SK-MEL-5 (cell line): Measurements from ENCODE around the gene OSBPL3. TPM values are rescaled to one million over a fixed set of nuclear protein-coding genes. Genes with fewer than 3 reads are reported as not detected.

ENCODE experiments used
- DNase-seq: peaks from one replicate; pipeline ENCODE4 v3.0.0-alpha.2; 2016; ENCODE audit warnings: low read depth, low spot score
- in situ Hi-C: cut with HindIII; loops from 2 replicates; pipeline ENCODE4 v1.10.0; 2016; ENCODE audit warnings: low sequenced_read_pairs, high pct_unique_total_duplicates, low pct_unique_long_range_greater_than_20kb
- total RNA-seq: library from RNA; depleted of rRNA; stranded (reverse); fragments of >200 nt; shearing (Covaris generic); gene quantifications from 2 replicates; pipeline ENCODE4 v1.2.3, GENCODE V29; 2014

The OSBPL3 gene
- total RNA-seq, 1 experiment from 2014 or later, result 12.9 TPM

- in situ Hi-C loops, result no loop called here
- DNase-seq, result no peak
Observed at GRCh38 chr7:24831240-24831639, 148.7 kb downstream of the OSBPL3 start.

GRCh38 chr7:24830440-24831050, 149.4 kb downstream of the OSBPL3 start:
- DNase-seq, result no peak
- in situ Hi-C loops, result no loop called here

GRCh38 chr7:24829787-24830186, 150.2 kb downstream of the OSBPL3 start:
- in situ Hi-C loops, result no loop called here
- no peak for DNase-seq

GRCh38 chr7:24828891-24829661, 150.9 kb downstream of the OSBPL3 start:
- DNase-seq, result peak; percentile 34
- in situ Hi-C loops, result no loop called here

GRCh38 chr7:24827589-24827988, 152.4 kb downstream of the OSBPL3 start:
- DNase-seq, result no peak
- in situ Hi-C loops, result no loop called here

GRCh38 chr7:24827027-24827426, 153.0 kb downstream of the OSBPL3 start:
- DNase-seq, result no peak
- in situ Hi-C loops, result no loop called here

- DNase-seq, result no peak
- in situ Hi-C loops, result no loop called here
Observed at GRCh38 chr7:24826662-24827020, 153.3 kb downstream of the OSBPL3 start.

- in situ Hi-C loops, result no loop called here
- peak; percentile 100 for DNase-seq
Observed at GRCh38 chr7:24825931-24826661, 153.9 kb downstream of the OSBPL3 start.

GRCh38 chr7:24825381-24825794, 154.6 kb downstream of the OSBPL3 start:
- in situ Hi-C loops, result no loop called here
- no peak for DNase-seq

GRCh38 chr7:24824896-24825295, 155.1 kb downstream of the OSBPL3 start:
- in situ Hi-C loops, result no loop called here
- DNase-seq, result no peak

- DNase-seq, result no peak
- in situ Hi-C loops, result no loop called here
Observed at GRCh38 chr7:24824400-24824799, 155.6 kb downstream of the OSBPL3 start.

GRCh38 chr7:24821754-24822054, 158.3 kb downstream of the OSBPL3 start:
- in situ Hi-C loops, result no loop called here
- DNase-seq, result no peak

GRCh38 chr7:24821045-24821753, 158.8 kb downstream of the OSBPL3 start:
- in situ Hi-C loops, result no loop called here
- DNase-seq, result peak; percentile 96

GRCh38 chr7:24820730-24821044, 159.3 kb downstream of the OSBPL3 start:
- DNase-seq, result peak; percentile 73
- in situ Hi-C loops, result no loop called here

GRCh38 chr7:24819916-24820689, 159.9 kb downstream of the OSBPL3 start:
- in situ Hi-C loops, result no loop called here
- DNase-seq, result peak; percentile 97

GRCh38 chr7:24817339-24817738, 162.6 kb downstream of the OSBPL3 start:
- in situ Hi-C loops, result no loop called here
- no peak for DNase-seq

GRCh38 chr7:24816868-24817267, 163.1 kb downstream of the OSBPL3 start:
- DNase-seq, result no peak
- in situ Hi-C loops, result no loop called here
